ENCODE measurements around the gene A3GALT2. TPM values are rescaled to one million over a fixed set of nuclear protein-coding genes. Genes with fewer than 3 reads are reported as not detected.
A peak's percentile ranks its signal among the peaks of the same experiment; 100 is the strongest.

Gene A3GALT2
- total RNA-seq, 1 donor from 2014 or later = not detected

GRCh38 chr1:33353531-33353930, 32.6 kb upstream of the A3GALT2 start:
- intact Hi-C loops (cut with DNase I) = no loop called here

GRCh38 chr1:33351281-33351660, 30.4 kb upstream of the A3GALT2 start:
- intact Hi-C loops (cut with DNase I) = no loop called here
- no peak for DNase-seq (ENCODE audit: low spot score)

More at GRCh38 chr1:33353531-33353930, 32.6 kb upstream of the A3GALT2 start:
- DNase-seq (ENCODE audit: low spot score) = no peak

GRCh38 chr1:33350611-33351280, 29.8 kb upstream of the A3GALT2 start:
- no peak for DNase-seq (ENCODE audit: low spot score)
- intact Hi-C loops (cut with DNase I) = no loop called here

GRCh38 chr1:33349778-33350610, 29.1 kb upstream of the A3GALT2 start:
- intact Hi-C loops (cut with DNase I) = loop anchor here (5.0 to 10.0 kb wide), 2 partner anchors 223 to 225 kb away; no protein-coding TSS in a partner anchor
- DNase-seq (ENCODE audit: low spot score) = peak; percentile 94

DNA sequence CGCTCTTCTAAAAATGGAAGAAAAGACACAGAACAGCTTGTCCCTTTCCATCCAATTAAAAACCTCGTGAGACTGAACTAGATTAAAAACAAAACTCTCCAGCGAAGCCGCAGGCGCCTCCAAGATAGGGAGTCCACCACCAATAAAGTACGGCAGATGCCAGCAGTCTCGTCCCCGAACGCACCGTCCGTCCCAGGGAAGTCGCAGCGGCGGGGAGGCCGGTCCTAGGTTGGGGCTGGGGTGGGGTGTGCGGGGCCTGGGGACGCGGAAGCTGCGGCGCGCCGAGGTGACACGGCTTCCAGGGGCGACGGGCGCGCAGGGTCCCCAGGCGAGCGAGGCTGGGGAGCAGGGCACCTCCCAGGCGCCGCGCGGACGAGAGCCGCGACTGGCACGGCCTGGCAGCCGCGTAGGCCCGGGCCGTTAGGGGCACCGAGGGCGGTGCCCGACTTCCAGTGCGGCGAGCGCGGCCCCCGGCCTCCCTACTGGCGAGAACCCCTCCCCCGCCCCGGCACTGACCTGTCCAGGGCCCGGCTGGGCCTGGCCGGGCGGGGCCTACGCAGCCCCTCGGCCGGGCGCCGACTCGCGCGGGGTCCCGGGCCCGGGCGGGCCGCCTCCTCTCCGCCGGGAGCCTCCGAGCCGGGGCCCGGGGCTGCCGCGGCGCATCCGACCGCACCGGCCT, 28.3 kb upstream of the A3GALT2 start:
- DNase-seq (ENCODE audit: low spot score) = no peak
- intact Hi-C loops (cut with DNase I) = loop anchor here (5.0 to 10.0 kb wide), 2 partner anchors 222 to 226 kb away; no protein-coding TSS in a partner anchor

DNA sequence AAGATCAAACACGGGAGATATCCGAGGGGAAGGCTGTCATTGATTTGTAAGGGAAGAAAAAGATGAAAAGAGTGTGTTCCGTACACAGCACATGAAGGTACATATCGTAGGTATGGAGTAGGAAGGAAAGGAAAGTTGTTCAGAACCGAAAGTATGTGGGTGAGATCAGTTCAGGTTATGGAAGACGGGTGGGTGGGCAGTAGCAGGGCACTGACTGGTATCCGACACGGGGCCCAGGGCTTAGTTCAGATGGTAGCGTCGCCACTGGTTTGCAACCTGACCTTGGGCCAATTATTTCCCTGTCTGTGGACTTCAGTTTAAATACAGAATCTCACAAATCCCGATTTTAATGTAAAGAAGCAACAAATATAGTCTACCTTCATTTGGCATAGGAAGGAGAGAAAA, 27.8 kb upstream of the A3GALT2 start:
- DNase-seq (ENCODE audit: low spot score) = no peak
- intact Hi-C loops (cut with DNase I) = loop anchor here (5.0 to 10.0 kb wide), 2 partner anchors 221 to 226 kb away; no protein-coding TSS in a partner anchor

DNA sequence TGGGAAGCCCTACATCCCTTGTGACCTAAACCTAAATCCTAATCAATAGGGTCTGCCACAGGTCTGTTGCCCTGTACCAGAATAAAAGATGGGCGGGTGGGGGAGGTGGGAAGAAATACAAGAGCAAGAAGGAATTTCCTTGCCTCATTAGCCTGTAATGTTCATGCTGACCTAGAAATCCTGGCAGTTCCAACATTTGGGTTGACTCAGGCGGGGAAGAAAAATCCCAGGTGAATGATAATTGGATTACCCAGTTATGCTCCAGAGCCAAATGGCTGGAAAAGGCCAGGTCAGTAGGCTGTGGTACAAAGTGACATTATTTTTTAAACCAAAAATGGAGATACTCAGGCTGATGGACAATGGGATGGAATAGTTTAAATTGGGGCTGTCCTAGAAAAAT, 27.3 kb upstream of the A3GALT2 start:
- DNase-seq (ENCODE audit: low spot score) = no peak
- intact Hi-C loops (cut with DNase I) = loop anchor here (5.0 to 10.0 kb wide), 2 partner anchors 221 to 227 kb away; no protein-coding TSS in a partner anchor

GRCh38 chr1:33347650-33347992, 26.7 kb upstream of the A3GALT2 start:
- intact Hi-C loops (cut with DNase I) = loop anchor here (5.0 to 10.0 kb wide), 2 partner anchors 220 to 227 kb away; no protein-coding TSS in a partner anchor
- DNase-seq (ENCODE audit: low spot score) = no peak

DNA sequence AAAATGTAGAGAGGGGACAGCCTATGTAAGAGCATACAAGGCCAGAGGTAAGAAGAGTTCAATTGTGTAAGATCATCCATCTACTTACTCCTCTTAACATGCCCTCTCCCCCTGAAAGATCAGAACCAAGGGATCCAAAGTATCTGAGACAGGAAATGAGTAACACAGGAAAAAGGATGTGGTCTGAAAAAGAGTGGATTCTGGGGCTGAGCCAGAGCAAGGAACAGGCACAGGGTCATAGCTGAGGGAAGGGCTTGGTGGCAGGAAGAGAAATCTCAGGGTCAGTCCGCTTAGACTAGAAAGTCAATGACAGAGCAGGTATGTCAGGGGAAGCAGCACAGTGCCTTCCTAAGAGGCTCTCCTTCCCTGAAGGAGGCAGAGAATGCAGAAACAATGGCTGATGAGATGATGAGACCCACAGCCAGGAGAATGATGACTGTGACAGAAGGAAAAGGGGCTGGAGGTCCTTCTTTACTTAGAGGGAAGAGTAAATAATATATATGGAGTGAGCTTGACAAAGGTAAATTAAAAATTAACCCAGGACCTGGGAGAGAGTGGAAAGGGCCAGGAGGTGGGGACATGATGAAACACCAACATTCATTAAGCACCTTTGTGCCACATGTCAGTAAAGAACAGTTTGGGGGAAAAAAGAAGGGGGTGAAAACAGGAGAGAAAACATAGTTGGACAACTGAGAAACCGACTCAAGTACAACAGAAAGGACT, 26.2 kb upstream of the A3GALT2 start:
- no peak for DNase-seq (ENCODE audit: low spot score)
- intact Hi-C loops (cut with DNase I) = loop anchor here (5.0 to 10.0 kb wide), 2 partner anchors 220 to 228 kb away; no protein-coding TSS in a partner anchor

DNA sequence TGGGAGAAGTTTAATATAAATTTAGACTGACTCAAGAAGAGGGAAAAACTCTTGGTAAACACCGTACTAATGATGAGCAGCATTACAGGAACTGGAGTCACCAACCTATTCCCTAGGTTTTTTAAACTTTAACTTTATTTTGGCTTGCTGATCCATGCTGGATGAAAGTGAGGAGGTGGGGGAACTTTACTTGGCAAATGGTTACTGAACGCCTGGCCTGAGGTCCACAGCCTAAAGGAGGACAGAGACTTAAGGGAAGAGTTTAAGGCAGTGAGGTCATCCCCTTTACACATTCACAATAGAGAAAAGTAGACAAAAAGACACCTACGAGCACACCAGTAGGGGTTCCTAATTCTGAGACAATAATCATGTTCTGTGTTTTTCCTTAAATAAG, 25.6 kb upstream of the A3GALT2 start:
- intact Hi-C loops (cut with DNase I) = loop anchor here (5.0 to 10.0 kb wide), 2 partner anchors 219 to 228 kb away; no protein-coding TSS in a partner anchor
- DNase-seq (ENCODE audit: low spot score) = no peak

GRCh38 chr1:33344896-33345560, 24.1 kb upstream of the A3GALT2 start:
- DNase-seq (ENCODE audit: low spot score) = no peak
- intact Hi-C loops (cut with DNase I) = loop anchor here (5.0 to 10.0 kb wide), 2 partner anchors 218 to 230 kb away; no protein-coding TSS in a partner anchor

DNA sequence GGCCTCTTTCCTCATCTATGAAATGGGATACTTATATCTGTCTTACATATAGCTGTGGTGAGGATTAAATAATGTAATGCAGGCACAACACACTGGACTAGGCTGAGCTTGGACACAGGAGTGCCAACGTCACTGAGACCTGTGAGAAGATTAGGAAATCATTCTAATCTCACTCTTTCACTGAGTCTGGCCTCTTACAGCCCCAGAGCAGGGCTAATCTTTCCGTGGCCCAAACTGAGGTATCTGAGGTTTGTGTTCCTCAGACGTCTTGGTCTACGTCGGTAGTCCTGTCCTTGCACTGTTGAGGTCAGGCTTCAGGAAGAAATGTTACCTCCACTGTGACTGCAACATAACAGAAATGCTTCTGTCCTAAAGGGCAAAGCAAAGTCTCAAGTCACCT, 22.6 kb upstream of the A3GALT2 start:
- intact Hi-C loops (cut with DNase I) = loop anchor here (10.0 kb wide), 1 partner anchor 231 kb away; no protein-coding TSS in a partner anchor
- no peak for DNase-seq (ENCODE audit: low spot score)

DNA sequence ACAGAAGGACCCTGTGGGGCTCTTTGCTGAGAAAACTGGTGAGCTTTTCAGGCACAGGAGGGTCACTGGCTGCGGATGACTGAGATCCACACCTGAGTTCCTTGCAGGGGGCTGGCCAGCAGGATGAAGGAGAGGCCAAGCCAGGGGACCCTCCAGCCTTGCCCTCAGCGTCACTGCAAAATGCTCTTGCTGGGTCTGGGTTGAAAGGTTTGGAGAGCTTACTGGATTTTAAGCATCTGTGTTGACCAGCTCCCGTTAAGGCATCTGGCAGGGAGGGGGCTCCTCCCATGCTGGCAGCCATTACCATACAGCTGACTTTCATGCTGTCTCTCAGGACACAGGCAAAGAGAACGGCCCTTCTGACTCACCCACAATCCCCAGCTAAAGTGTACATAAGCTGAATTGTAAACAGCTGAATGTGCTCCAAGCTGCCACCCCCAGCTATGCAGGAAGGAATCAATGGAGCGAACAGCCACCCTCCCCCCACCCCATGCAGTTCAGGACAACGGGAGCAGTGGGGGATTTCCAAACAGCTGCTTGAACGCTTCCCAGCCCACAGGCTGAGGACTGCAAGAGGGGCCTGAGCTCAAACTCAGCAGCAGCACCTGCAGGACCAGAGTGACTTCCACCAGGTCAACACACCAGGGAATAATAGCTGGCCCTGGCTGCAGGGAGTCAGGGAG, 21.3 kb upstream of the A3GALT2 start:
- no peak for DNase-seq (ENCODE audit: low spot score)
- intact Hi-C loops (cut with DNase I) = loop anchor here (10.0 kb wide), 1 partner anchor 233 kb away; no protein-coding TSS in a partner anchor

- intact Hi-C loops (cut with DNase I) = loop anchor here (10.0 kb wide), 1 partner anchor 234 kb away; no protein-coding TSS in a partner anchor
- no peak for DNase-seq (ENCODE audit: low spot score)
Observed at GRCh38 chr1:33341190-33341589, 20.3 kb upstream of the A3GALT2 start.

GRCh38 chr1:33339413-33339812, 18.5 kb upstream of the A3GALT2 start:
- no peak for DNase-seq (ENCODE audit: low spot score)
- intact Hi-C loops (cut with DNase I) = no loop called here

DNA sequence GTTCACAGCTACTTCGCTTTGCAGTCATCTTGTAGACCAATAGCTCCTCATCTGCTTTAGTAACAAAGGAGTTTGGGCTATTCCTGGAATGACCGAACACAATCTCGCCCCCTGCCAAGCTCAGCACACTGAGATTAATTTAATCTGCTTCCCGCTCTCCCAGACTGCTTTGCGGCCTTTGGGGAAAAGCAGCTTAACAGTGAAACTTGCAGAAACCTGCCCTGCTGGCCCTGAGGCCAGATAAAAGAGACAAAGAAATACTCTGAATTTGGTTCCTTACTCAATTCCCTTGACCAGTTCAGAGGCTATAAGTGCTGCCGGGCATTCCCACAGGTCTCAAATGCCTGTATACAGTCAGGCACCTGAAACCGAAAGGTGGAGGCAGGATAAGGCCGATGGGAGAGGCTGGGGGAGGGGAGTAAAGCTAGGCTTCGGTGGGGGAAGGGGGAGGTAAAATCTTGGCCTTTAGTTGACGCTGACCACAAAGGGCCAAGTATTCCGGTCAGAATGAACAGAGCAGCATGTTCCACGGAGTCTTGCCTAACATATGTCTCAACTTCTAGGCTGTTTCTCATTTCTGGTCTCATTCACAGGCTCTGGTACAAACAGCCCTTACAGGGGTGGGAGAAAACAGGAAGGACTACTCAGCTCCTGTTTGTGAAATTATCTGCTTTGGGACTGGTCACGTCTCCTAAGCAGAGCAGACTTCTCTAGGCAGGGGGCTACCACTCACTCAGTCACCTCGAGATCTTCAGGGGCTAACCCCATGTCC, 17.7 kb upstream of the A3GALT2 start:
- intact Hi-C loops (cut with DNase I) = no loop called here
- DNase-seq (ENCODE audit: low spot score) = peak; percentile 87

DNA sequence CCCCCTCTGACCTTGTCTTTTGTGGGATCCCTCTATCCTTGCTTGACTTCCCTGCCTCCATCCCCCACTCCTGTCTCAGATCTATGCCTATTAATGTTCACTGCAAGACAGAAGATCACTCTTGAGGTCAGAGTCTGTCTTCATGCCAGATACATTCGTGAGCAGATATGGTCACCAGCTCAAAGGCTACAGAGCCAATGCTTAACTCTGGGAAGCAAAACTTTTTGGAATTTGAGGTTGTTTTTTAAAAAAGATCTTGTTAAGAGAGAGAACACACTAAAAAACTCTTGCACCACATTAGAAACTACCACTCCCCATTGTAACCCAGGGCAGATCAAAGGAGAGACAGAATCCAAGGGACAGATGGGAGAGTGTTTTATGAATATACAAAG, 17.1 kb upstream of the A3GALT2 start:
- intact Hi-C loops (cut with DNase I) = no loop called here
- no peak for DNase-seq (ENCODE audit: low spot score)
